AG04450 (cell line): ENCODE results near the gene CEP95. TPM values are rescaled to one million over a fixed set of nuclear protein-coding genes. Genes with fewer than 3 reads are reported as not detected.

Experiments used
- CTCF ChIA-PET: fragments of 300-600, 350-600 bp; formaldehyde crosslinking; extraction: SDS; loops from one replicate; lab custom pipeline; 2022; ENCODE audit warnings: antibody characterized with exemption, inconsistent platforms; lab: Charles Lee
- POLR2A ChIA-PET: fragments of 350-600 bp; formaldehyde crosslinking; extraction: SDS; loops from one replicate; lab custom pipeline; 2021; ENCODE audit warnings: antibody characterized with exemption, inconsistent platforms; lab: Yijun Ruan, JAX
- DNase-seq: peaks from one replicate; pipeline ENCODE4 v3.0.0-alpha.2; 2011; ENCODE audit warnings: low read depth, low spot score
- H3K27ac ChIP-seq: one replicate; pipeline ENCODE4 v1.5.1; 2012; ENCODE audit warnings: low read depth, low read length, control low read depth
- H3K27me3 ChIP-seq: one replicate; pipeline ENCODE4 v1.6.0; 2012; ENCODE audit warnings: low read length; ENCODE audit not compliant: control insufficient read depth, insufficient read depth
- H3K4me3 ChIP-seq: 2 replicates; pipeline ENCODE4 v1.5.1; 2011; ENCODE audit warnings: mild to moderate bottlenecking, low read depth, low read length, control low read depth
- H3K9me3 ChIP-seq: 2 replicates; pipeline ENCODE4 v1.5.1; 2012; ENCODE audit warnings: low read length; ENCODE audit not compliant: control insufficient read depth, insufficient read depth
- CTCF ChIP-seq: IDR thresholded peaks from 2 replicates; pipeline ENCODE4 v1.5.1; 2011; ENCODE audit warnings: low read depth, low read length, control low read depth, inconsistent platforms
- polyA plus RNA-seq: library from polyadenylated mRNA; depleted of rRNA; stranded (reverse); fragments of >200 nt; gene quantifications from 2 replicates; pipeline ENCODE4 v1.2.3, GENCODE V29; 2011

CEP95 gene
- polyA plus RNA-seq, 1 experiment: 29.8 TPM

- Histone ChIP-seq H3K27ac (no peak overlapping the region), H3K4me3 (peak overlapping the region; percentile 94), H3K27me3 (no peaks in the 10 kb centered on the region), H3K9me3 (peaks cover 3% of the 10 kb centered on the region; the same call in 1 of the 2 replicates)
- CTCF ChIA-PET: interaction anchor here (1.3 to 3.0 kb wide), 2 partner anchors 11 to 84 kb away, joined by 3 to 14 read pairs; no protein-coding TSS in a partner anchor
- POLR2A ChIA-PET: interaction anchor here (0.9 to 2.9 kb wide), 2 partner anchors 7 to 9 kb away, joined by 3 to 77 read pairs; partner anchors contain the start of gene POLG2
- no peak for DNase-seq
- no peak for TF ChIP-seq CTCF
These were observed 2.7 kb upstream of the CEP95 start for GRCh38 chr17:64503821-64504768.

- H3K9me3 ChIP-seq: peaks cover 3% of the 10 kb centered on the region; the same call in 1 of the 2 replicates
- peak overlapping the region; percentile 94 for H3K4me3 ChIP-seq
- no peaks in the 10 kb centered on the region for H3K27me3 ChIP-seq
- peak overlapping the region; percentile 99 for H3K27ac ChIP-seq
- DNase-seq: no peak
- ChIA-PET POLR2A (interaction anchor here (0.7 to 2.9 kb wide), 18 partner anchors 8 to 731 kb away, joined by 3 to 77 read pairs (median 5); partner anchors contain the start of genes CCDC47, DDX42 and POLG2), CTCF (interaction anchor here (0.8 to 3.0 kb wide), 2 partner anchors 12 to 13 kb away, joined by 3 to 14 read pairs; no protein-coding TSS in a partner anchor)
- no peak for TF ChIP-seq CTCF
These were observed 1.9 kb upstream of the CEP95 start for GRCh38 chr17:64504769-64505339.

GRCh38 chr17:64505340-64506200 is 1.2 kb upstream of the CEP95 start:
- DNase-seq: peak; percentile 69

More at GRCh38 chr17:64505340-64506200, 1.2 kb upstream of the CEP95 start:
- Histone ChIP-seq H3K27me3 (no peaks in the 10 kb centered on the region), H3K27ac (peak overlapping the region; percentile 99), H3K9me3 (peaks cover 3% of the 10 kb centered on the region; the same call in 1 of the 2 replicates), H3K4me3 (peak overlapping the region; percentile 94)
- CTCF ChIA-PET: interaction anchor here (0.8 kb wide), 1 partner anchor 14 kb away, joined by 3 read pairs; no protein-coding TSS in a partner anchor
- TF ChIP-seq CTCF: no peak
- POLR2A ChIA-PET: interaction anchor here (0.6 to 2.9 kb wide), 24 partner anchors 9 to 732 kb away, joined by 3 to 77 read pairs (median 5); partner anchors contain the start of genes CCDC47, DDX42 and POLG2
